Endometrial microvascular endothelial cells (primary cell): ENCODE results near the gene KRT71. TPM values are rescaled to one million over a fixed set of nuclear protein-coding genes. Genes with fewer than 3 reads are reported as not detected.

Experiments
- in situ Hi-C: cut with HindIII; loops from 2 replicates; pipeline ENCODE4 v1.10.0; 2017; ENCODE audit warnings: low sequenced_read_pairs, low pct_unique_long_range_greater_than_20kb; ENCODE audit errors: inconsistent ontology term
- total RNA-seq: library from RNA; depleted of rRNA; stranded (reverse); fragments of >200 nt; gene quantifications from one replicate; pipeline ENCODE4 v1.2.3, GENCODE V29; 2015; ENCODE audit errors: inconsistent ontology term

The KRT71 gene
- total RNA-seq, 1 donor from 2014 or later: not detected

DNA sequence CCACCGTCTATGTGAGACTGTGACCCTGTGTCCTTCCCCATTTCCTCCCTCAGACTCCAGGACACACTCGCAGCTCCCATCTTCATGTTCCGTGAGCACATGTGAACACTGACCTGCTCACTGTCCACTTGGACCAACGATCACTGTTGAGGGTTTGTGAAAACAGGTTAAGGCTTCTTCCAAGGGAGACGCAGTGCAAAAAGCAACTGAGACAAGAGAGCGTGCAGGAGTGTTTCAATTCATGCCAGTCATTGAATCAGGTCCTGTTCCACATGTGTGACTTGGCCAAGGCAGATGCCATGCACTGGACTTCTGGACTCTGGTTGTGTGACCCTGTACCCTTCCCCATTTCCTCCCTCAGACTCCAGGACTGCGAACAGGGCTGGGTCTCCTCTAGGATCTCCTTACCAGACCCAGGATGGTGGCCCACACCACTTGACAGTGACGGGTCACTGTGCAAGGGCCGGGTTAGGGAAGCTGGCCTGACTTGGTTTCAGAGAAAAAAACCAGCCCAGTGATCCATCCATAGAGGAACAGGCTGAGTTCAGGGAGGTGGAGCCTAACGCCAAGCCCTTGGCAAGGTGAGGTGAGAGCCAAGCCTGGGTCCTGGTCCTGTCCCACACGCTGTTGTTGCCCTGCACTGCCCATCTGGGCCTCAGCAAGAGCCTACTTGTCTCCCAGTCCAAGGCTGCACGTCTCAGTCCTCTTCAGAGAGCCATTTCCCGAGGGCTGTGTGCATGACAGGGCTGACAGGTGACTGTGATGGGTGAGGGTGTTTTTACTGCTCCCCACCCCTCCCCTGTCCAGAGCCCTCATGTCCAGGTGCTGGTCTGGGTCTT, 27.1 kb downstream of the KRT71 start:
- in situ Hi-C loops: no loop called here

DNA sequence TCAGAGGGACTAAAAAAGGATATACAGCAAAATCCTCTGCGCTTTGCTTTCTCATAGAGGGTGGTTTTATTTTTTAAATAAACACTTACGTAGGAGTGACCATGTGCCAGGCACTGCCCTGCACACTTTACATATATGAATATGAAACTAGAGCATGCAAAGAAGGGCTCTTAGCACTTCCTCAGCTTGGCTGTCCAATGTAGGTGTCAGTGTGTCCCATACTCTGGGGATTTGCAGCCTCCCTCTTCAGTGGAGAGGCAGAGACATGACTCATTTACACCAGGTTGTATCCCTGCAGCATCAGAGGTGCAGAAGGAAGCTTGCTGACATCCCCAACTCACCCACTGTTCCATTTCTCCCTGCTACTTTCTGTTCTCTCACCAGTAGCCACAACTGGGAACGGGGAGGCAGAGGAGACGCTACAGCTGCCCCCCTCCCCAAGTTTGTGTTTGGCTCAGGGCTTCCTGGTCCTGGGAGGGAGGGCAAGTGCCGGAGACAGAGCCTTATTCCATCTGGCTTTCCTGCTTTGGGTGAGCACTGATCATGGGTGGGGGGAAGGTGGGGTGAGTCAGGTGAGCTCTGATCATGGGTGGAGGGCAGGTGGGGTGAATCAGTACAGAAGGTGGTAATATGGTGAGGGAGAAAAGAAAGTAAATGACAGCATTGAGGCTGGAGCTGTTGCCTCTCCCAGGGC, 27.9 kb downstream of the KRT71 start:
- in situ Hi-C loops: no loop called here

DNA sequence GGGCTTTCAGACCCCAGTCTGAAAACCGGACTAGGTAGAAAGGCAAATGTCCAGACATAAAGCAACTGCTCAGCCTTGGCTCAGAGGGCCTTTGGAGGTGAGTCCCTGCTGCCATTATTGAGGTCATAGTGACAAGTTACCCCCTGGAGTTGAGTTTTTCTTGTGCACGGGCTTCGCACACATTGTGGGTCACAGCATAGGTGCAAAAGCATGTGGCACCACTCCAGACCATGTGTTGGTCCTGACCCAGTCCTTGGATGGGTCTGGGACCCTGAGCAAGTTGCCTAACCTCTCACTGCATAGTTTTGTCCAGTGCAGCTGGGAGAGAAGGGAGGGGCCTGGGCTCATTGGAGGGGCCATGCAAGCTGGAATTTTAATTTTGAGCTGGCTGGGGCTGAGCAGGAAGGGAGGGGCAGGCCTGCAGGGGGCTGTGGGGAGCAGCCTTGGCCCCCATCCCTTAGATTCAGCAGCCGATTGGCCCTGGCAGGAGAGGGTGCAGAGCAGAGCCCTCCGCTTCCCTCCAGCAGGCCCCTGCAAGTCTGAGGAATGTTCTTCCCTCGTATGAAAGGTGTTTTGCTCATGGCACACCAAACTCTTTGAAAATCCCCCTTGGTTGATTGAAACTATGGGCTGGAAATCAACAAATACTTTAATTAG, 28.6 kb downstream of the KRT71 start:
- in situ Hi-C loops: no loop called here

DNA sequence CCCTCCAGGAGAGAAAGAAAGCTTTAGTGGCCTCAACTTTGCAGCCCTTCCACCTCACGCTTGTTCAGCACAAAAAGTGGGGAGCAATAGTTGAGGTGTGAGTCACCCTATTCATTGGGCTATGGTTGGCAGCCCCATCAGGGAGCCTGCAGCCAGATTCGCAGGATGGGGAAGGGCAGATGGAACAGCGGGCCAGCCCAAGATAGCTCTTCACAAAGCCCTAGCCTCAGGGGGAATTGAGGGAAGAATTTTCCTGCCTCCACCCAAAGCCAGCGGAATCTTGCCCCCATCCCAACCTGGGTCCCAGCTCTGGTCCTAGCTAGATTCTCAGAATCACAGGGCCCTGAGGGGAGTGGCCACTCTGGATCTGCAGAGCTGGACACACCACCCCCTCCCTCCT, 29.1 kb downstream of the KRT71 start:
- in situ Hi-C loops: no loop called here

DNA sequence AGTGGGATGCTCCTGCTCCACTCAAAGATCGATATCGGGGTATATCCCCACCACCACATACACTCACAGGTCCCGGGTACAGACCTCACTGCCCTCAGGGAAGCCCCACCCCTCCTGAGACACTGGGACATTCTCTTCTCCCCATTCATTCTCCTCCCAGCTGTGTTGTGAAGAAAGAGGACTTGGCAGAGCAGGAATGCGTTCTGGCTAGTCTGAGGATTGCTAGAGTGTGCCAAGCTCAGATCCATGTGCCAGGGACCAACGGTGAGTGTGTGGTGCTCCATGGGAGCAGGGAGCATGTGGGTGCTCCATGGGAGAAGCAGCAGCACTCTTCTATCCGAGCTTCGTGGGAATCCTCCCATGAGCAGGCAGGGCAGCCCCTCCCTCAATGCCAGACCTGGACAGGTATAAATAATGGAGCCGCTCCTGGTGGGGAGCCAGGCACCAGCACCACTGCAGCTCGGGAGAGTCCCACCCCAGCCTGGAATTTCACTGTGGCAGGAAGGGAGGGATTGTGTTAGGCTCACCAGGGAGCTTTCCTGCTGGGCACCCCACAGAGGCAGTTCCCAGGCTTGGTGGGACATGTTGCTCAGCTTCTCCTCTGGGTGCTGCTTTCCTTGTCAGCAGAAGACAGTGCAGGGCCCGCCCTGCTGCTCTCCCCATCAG, 30.5 kb downstream of the KRT71 start:
- in situ Hi-C loops: no loop called here

DNA sequence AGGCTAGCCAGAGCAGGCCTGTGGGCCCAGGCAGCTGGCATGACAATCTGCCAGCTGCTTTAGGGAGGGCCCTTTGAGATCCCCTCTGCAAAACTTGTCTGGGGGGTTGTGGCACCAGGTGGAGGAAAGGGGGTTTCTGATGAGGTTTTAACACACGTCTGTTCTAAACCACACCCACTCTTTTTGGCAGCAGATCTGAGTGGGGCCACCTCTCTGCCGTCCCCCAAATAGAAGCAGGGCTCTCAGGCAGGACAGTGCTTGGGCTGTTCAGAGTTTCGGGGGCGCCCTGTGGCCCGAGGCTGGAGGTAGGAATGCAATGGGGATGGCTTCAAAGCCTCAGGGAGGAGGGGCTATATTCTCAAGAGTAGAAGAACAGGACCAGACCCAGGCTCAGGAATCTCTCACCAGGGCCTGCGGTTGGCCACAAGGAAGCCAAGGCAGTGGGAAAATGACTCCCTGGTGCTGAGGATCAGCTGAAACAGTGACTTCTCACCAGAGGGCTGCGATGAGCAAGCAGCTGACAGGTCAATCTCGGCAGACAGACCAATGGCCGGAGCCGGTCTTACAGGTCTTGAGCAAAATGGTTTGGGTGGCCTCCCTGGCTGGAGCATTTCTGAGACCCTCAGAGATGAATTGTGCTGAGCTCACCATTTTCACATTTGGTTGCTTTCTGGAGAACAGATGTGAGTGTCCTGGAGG, 31.2 kb downstream of the KRT71 start:
- in situ Hi-C loops: no loop called here

DNA sequence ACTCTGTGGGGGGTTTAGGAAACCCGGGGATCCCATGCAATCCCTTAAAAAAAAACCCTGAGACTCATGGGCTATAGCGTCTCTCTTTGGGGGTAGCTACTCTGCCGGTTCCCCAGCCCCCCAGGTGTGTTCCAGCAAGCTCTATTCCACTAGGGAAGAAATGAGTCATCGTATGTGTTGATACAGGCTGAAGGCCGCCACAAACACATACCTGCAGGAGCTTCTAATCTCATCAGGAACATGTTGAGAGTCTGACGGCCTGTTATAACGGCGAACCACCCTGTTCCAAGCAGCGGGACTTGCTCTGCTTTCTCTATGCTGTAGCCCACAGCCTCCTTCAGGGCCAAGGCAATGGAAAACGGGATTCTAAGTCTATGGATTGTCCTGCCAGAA, 31.8 kb downstream of the KRT71 start:
- in situ Hi-C loops: no loop called here

DNA sequence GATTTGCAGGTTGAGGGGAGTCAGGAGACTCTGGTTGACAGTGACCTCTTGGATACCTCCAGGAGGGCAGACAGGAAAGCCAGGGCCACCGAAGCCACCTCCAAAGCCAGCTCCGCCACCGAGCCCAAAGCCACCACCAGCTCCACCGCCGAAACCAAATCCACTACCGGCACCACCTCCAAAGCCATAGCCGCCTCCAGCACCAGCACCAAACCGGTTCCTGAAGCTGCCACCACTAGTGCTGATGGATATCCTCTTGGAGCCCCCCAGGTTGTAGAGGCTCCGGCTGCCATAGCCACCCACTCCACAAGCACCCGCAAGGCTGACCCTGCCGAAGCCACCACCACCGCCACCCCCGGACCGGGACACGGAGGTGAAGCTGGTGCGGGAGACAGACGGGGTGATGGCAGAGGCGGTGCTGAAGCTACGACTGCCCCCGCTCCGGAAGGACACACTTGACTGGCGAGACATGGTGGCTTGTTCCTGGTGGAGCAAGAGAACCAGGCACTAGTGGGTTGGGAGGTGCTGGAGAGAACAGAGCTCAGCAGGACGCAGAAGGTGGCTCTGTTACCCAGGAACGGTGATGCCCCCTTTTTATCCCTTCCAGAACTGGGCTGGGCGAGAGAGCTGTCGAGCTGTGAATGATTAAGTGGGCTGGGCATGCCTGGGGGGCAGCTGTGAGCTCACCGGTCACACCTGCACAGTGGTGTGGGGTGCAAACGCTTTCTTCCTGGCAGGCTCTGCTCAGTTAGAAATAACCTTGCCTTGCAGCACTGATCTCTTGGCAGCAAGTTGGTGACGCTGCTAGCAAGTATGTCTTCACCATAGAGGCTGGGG, 32.9 kb downstream of the KRT71 start, which contains the start of gene KRT5:
Gene KRT5 (minus strand): TSS at position 569 of the 837 bp plus-strand sequence. CDS start 98 bp downstream, at position 471.
- in situ Hi-C loops: no loop called here

DNA sequence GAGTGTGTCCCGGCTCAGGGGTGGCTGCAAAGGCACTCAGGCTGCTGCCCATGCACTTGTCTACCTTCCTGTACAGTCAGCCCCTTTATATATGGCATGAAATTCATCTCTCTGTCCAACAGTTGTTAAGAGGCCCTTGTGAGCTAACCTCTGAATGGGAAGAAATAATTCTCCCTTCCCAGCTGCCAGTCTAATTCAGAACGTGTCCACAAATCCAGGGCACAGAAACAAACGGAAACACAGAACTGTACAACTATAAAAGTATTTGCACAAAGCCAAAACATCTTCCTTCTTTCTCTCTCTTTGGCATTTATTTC, 33.6 kb downstream of the KRT71 start:
- in situ Hi-C loops: no loop called here

DNA sequence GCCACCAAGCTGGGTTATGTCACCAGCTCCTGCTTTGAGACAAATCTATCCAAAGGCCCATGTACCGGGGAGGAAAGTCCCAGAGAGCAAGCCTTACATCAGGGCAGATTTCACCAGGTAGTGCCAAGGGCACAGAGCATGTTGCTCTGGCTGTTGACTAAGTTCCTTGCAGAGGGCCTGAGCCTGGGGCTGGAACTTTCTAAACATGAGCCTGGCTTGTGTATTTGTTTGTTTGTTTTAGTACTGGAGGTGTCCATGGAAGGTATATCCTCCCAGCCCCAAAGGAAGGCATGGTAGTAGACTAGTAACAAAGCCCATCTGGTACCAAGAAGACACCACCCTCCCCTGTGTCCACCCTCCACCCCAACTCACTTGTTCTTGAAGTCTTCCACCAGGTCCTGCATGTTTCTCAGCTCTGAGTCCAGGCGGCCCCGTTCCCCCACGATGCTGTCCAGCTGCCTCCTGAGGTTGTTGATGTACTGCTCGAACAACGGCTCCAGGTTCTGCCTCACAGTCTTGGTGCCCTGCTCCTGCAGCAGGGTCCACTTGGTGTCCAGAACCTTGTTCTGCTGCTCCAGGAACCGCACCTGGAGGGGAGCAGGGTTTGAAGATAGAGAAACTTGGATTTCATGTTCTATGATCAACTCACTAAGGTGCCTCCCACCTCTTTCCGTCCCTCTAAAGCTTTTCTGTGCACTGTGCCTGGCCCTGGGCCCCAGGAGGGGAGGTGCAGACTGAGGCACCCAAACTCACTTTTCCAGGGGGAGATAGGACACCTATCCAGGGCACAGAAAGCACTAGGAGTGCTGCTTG, 34.2 kb downstream of the KRT71 start:
- in situ Hi-C loops: no loop called here

DNA sequence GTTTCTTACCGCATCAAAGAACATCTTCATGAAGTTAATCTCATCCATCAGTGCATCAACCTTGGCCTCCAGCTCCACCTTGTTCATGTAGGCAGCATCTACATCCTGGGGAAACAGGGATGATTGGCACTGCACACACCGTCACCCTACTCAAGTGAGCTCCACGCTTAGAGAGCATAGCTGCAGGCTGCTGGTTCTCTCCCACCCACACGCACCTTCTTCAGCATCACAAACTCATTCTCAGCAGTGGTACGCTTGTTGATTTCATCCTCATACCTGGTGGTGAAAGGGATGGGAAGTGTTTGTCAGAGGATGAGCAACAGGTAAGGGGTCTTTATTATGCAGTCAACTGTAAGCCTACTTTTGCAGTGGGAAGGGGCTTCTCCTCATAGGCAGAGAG, 35.1 kb downstream of the KRT71 start:
- in situ Hi-C loops: no loop called here

DNA sequence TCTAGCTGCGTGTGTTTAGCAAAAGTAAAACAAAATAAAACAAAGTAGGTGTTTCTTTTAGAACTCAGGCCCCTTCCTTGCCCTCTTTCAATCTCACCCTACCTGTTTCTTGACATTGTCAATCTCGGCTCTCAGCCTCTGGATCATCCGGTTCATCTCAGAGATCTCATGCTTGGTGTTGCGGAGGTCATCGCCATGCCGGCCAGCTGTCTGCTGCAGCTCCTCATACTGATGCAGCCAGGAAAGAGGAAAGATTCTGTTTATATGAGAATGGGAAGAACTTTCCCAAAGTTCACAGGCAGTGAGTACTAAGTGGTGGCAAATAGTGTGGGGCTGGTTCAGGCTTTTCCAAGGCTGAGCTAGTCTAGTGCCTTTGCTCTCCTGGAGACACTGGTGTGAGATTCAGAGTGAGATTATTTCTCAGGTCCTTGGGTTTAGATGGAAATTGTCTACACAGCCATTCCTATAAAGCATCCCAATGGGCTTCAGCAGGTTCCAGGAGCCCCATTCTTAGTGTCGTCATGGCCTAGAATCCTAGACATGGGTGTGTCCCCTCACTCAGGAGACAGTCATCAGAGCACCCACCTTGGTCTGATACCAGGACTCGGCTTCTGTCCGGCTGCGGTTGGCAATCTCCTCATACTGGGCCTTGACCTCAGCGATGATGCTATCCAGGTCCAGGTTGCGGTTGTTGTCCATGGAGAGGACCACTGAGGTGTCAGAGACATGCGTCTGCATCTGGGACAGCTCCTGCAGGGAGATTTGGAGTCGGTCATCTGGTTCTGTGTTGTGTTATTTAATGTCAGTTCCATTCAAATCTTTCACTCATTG, 35.7 kb downstream of the KRT71 start:
- in situ Hi-C loops: no loop called here

DNA sequence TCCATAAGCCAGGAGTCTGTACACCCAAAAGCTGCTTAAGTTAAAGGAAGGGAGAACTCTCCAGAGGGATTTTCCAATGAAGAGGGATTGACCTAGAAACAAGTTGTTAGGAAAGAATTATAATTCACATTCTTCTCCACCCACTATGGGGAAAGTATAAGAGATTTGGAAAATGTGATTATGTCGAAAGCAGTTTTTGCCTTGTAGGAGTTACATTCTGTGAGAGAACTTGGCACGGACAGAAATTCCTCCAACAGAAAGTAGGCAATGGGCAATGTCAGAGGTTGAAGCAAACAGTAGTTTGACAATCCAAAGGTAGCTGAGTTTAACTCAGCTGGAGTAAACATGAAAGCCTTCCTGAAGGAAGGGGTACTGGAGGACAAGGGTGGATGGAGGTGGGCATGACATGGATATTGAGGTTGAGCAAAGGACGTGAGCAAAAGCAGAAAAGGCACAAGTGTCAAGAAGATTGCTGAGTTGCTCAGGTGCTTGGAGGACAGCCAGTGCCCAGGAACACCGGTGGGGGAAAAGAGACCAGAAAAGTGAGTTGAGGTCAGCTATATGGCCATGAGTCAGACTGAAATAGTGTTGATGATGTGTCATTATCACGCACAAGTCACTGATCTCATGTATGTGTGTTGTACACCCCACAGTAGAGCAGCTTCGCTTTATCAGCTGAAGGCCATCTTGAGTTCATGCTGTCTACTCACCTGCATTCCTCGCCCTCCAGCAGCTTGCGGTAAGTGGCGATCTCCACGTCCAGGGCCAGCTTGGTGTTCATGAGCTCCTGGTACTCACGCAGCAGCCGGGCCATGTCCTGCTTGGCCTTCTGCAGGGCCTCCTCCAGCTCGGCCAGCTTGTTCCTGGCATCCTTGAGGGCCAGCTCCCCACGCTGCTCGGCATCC, 36.8 kb downstream of the KRT71 start:
- in situ Hi-C loops: no loop called here

DNA sequence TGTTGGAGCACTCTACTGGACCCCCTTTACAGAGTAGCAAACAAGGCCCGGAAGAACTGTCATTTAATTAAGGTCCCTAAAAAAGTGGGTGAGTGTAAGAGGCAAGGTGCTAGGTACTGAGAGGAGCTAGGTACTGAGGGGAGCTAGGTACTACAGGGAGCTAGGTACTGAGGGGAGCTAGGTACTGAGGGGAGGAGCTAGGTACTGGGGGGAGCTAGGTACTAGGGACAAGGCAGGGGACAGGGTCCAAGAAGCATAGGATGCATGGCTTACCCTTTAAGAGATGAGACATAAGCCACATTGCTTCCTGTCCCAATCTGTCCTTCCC, 37.7 kb downstream of the KRT71 start:
- in situ Hi-C loops: no loop called here

DNA sequence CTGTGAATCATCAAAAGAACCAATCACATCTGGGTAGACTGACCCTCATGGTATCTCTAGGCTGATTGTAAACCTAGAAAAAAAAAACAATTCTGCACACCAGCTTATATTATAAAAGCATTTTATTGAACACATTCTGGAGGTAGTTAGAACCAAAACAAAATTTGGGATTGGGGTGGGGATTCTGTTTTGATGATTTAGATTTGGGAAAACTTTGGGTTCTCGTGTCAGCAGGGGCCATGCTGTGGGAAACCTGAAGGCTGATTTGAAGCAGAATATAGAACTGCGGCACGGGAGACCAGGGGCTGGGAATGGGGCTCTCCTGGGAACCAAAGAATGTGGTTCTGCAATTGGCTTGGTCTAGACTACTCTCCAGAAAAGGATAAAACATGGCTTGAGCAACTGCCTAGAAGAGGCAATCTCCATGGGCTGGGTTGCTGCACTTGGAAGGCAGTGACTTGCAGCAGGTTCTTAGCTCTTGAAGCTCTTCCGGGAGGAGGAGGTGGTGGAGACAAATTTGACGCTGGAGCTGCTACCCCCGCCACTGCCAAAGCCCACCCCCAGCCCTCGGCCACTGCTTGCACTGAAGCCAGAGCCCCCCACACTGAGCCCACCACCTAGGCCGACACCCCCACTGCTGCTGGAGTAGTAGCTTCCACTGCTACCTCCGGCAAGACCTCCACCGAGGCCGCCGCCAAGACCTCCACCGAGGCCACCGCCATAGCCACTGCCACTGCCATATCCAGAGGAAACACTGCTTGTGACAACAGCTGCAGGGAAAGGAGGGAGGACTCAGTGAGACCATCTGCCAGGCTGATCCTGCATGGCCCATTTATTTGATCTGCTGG, 38.2 kb downstream of the KRT71 start:
- in situ Hi-C loops: no loop called here
